ENCODE results near the gene CAMK2A. TPM values are rescaled to one million over a fixed set of nuclear protein-coding genes. Genes with fewer than 3 reads are reported as not detected.

CAMK2A gene
- polyA plus RNA-seq, 1 experiment, result 0.11 TPM

DNA sequence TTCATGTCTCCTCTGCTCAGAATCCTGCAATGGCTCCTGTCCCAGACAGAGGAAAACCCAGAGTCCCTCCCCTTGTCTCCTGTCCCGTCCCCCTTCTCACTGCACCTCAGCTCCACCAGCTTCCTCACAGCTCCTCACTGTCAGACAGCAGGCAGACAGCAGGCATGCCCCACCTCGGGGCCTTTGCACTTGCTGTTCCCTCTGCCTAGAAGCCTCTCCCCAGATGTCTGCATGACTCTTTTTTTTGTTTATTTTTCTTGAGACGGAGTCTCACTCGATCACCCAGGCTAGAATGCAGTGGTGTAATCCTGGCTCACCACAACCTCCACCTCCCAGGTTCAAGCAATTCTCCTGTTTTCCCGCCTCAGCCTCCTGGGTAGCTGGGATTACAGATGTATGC, 108.5 kb downstream of the CAMK2A start:
- TF ChIP-seq, protein P1, sequence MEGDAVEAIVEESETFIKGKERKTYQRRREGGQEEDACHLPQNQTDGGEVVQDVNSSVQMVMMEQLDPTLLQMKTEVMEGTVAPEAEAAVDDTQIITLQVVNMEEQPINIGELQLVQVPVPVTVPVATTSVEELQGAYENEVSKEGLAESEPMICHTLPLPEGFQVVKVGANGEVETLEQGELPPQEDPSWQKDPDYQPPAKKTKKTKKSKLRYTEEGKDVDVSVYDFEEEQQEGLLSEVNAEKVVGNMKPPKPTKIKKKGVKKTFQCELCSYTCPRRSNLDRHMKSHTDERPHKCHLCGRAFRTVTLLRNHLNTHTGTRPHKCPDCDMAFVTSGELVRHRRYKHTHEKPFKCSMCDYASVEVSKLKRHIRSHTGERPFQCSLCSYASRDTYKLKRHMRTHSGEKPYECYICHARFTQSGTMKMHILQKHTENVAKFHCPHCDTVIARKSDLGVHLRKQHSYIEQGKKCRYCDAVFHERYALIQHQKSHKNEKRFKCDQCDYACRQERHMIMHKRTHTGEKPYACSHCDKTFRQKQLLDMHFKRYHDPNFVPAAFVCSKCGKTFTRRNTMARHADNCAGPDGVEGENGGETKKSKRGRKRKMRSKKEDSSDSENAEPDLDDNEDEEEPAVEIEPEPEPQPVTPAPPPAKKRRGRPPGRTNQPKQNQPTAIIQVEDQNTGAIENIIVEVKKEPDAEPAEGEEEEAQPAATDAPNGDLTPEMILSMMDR (IDR thresholded peaks at IDR 0.05; ENCODE audit: insufficient read depth, low read depth, low read length), result no peak
- no peak for DNase-seq (ENCODE audit: low read depth)
- POLR2A ChIA-PET, result interaction anchor here (1.0 kb wide), 1 partner anchor 38 kb away, joined by 3 read pairs; no protein-coding TSS in a partner anchor
- CTCF ChIA-PET, result interaction anchor here (0.6 to 2.0 kb wide), 6 partner anchors 12 to 718 kb away, joined by 3 to 6 read pairs (median 4); no protein-coding TSS in a partner anchor
- H3K36me3 ChIP-seq (ENCODE audit: control insufficient read depth, insufficient read depth, low read length), result no peaks in the 10 kb centered on the region
- H3K4me3 ChIP-seq (ENCODE audit: low read depth, low read length), result no peak overlapping the region
- no peaks in the 10 kb centered on the region; the same call in none of the 2 replicates for H3K27me3 ChIP-seq (ENCODE audit: control insufficient read depth, insufficient read depth, low read length)

DNA sequence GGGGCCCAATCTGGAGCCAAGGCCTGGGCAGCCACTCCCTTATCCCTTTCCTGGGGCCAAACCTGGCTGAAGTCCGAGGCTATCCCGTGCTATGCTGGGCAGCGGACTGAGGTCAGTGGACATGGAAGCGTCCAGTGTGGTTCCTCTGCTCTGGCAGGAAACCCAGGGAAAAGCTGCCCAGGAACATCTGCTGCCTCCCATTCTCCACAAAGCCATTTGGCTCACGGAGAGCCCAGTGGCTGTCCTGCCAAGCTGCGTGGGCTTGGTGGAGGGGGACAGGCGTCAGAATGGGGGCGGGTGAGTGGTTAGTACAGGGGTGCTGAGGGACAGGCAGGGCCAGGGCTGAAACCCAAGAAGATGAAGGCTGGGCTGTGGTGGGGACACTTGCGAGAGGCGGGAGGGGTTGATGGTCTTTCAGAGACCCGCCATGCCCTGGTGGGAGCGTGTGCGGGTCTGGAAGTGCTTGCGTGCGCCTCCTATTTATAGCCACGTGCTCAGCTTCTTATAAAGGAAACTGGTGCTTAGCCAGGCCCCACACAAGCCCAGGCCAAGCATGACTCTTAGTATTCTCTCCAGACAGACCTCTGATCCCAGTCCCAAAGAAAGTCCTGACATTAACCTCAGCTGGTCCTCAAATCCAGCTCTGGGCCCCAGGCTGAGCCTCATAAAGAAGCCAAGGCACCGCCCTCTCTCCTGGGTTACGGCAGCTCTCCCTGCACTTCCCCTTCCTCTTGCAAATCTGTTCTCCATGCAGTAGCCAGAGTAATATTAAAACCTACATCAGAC, 109.1 kb downstream of the CAMK2A start:
- Histone ChIP-seq H3K4me3 (ENCODE audit: low read depth, low read length) (no peak overlapping the region), H3K36me3 (ENCODE audit: control insufficient read depth, insufficient read depth, low read length) (no peaks in the 10 kb centered on the region), H3K27me3 (ENCODE audit: control insufficient read depth, insufficient read depth, low read length) (no peaks in the 10 kb centered on the region; the same call in none of the 2 replicates)
- POLR2A ChIA-PET, result interaction anchor here (1.0 kb wide), 1 partner anchor 37 kb away, joined by 3 read pairs; no protein-coding TSS in a partner anchor
- no peak for DNase-seq (ENCODE audit: low read depth)
- TF ChIP-seq, protein P1 (IDR thresholded peaks at IDR 0.05; ENCODE audit: insufficient read depth, low read depth, low read length), result no peak
- CTCF ChIA-PET, result interaction anchor here (0.6 to 1.9 kb wide), 4 partner anchors 20 to 719 kb away, joined by 3 to 6 read pairs (median 4); no protein-coding TSS in a partner anchor

DNA sequence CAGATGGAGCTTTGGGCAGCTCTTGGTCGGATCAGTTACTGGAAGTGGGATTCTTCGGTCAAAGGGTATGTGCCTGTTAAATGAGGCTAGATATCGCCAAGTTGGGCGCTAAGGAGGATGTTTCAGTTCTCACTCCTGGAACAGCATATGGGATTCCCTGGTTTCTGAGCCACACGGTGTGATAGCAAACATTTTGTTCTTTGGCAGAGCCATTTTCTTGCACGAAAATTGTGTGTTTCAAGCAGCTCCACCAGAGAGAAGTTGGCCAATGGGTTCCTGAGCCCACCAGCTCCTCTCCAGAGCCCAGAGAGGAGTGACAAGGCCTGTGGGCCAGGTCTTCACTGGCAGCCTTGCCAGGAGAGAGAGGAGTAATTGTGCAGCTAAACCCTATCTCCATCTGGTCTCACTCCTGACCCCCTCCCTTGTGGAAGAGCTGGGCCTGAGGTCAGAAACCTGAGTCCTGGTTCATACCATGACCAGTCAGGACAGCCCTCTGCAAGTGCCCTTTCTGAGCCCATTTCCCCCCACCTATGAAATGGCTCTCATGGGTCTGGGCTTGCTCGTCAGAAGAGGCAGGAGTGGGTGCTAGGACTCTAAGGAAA, 110.5 kb downstream of the CAMK2A start:
- TF ChIP-seq, protein P1 (IDR thresholded peaks at IDR 0.05; ENCODE audit: insufficient read depth, low read depth, low read length), result no peak
- Histone ChIP-seq H3K36me3 (ENCODE audit: control insufficient read depth, insufficient read depth, low read length) (no peaks in the 10 kb centered on the region), H3K27me3 (ENCODE audit: control insufficient read depth, insufficient read depth, low read length) (no peaks in the 10 kb centered on the region; the same call in 1 of the 2 replicates), H3K4me3 (ENCODE audit: low read depth, low read length) (no peak overlapping the region)
- CTCF ChIA-PET, result interaction anchor here (0.8 to 2.2 kb wide), 3 partner anchors 15 to 23 kb away, joined by 4 to 7 read pairs (median 4); partner anchors contain the start of gene PDGFRB
- POLR2A ChIA-PET, result no interaction called here
- no peak for DNase-seq (ENCODE audit: low read depth)

DNA sequence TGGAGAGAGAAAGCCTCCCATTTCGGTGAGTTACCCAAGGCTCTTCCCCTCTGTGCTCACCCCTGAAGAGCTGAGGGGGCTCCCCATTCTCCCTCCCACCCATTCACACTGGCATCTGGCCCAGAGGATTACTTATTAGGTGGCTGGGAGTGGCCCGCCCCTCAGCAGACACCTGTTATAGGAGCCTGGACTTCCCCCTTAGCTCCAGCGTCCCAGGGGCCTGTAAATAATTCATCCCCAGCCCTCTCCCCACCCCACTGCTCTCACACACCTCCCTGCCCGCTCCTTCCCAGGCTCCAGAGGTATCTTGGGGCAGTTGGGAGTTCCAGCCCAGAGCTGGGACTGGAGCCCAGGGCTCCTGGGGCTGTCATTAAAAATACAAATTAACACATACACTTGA, 111.3 kb downstream of the CAMK2A start:
- H3K4me3 ChIP-seq (ENCODE audit: low read depth, low read length), result no peak overlapping the region
- no peaks in the 10 kb centered on the region; the same call in 1 of the 2 replicates for H3K27me3 ChIP-seq (ENCODE audit: control insufficient read depth, insufficient read depth, low read length)
- ChIA-PET POLR2A (no interaction called here), CTCF (interaction anchor here (0.8 to 2.2 kb wide), 4 partner anchors 14 to 22 kb away, joined by 3 to 7 read pairs (median 4); partner anchors contain the start of gene PDGFRB)
- DNase-seq (ENCODE audit: low read depth), result no peak
- TF ChIP-seq, protein P1 (IDR thresholded peaks at IDR 0.05; ENCODE audit: insufficient read depth, low read depth, low read length), result no peak
- no peaks in the 10 kb centered on the region for H3K36me3 ChIP-seq (ENCODE audit: control insufficient read depth, insufficient read depth, low read length)

DNA sequence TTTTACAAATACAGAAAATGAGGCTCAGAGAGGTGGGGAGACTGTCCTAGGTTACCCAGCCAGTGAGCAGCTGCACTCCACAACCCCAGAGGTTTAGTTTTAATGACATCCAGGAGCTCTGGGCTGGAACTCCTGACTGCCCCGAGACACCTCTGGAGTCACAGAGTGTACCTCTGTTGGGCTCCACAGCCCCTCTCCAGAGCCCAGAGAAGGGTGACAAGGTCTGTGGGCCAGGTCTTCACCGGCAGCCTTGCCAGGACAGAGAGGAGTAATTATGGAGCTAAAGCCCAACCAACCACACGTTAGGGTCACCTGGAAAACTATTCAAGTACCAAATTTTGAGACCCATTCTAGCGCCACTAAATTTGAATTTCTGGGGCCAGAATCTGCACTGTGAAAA, 111.9 kb downstream of the CAMK2A start:
- TF ChIP-seq, protein P1 (IDR thresholded peaks at IDR 0.05; ENCODE audit: insufficient read depth, low read depth, low read length), result no peak
- no peak overlapping the region for H3K4me3 ChIP-seq (ENCODE audit: low read depth, low read length)
- DNase-seq (ENCODE audit: low read depth), result no peak
- ChIA-PET CTCF (interaction anchor here (1.2 to 2.2 kb wide), 4 partner anchors 12 to 20 kb away, joined by 3 to 7 read pairs (median 4); partner anchors contain the start of gene SLC6A7), POLR2A (no interaction called here)
- H3K36me3 ChIP-seq (ENCODE audit: control insufficient read depth, insufficient read depth, low read length), result no peaks in the 10 kb centered on the region
- no peaks in the 10 kb centered on the region for H3K27me3 ChIP-seq (ENCODE audit: control insufficient read depth, insufficient read depth, low read length)

Data from BJ (cell line).